IMR-90 (cell line): ENCODE data around the gene BRAF. TPM values are rescaled to one million over a fixed set of nuclear protein-coding genes. Genes with fewer than 3 reads are reported as not detected.

Experiments used
- ATAC-seq: fragments of 200-7000 bp; cut with Tn5 transposase; 2 replicates; pipeline ENCODE4 v1.9.1; 2020; ENCODE audit warnings: low read depth, mild to moderate bottlenecking, moderate library complexity
- BruUV-seq: library from RNA; stranded (reverse); fragments of 400-500 nt; replicated peaks from 2 replicates; lab custom pipeline; 2021; lab: Mats Ljungman, UMichigan
- CTCF ChIA-PET: fragments of 300-600 bp; formaldehyde crosslinking; extraction: SDS; loops from one replicate; lab custom pipeline; 2021; ENCODE audit warnings: antibody characterized with exemption; lab: Yijun Ruan, JAX
- POLR2A ChIA-PET: fragments of 300-600 bp; sonication (Branson Sonifier 250); formaldehyde crosslinking; loops from one replicate; lab custom pipeline; 2022; ENCODE audit warnings: antibody characterized with exemption; ENCODE audit not compliant: unreplicated experiment; lab: Charles Lee
- DNase-seq: peaks from one replicate; pipeline ENCODE4 v3.0.0; 2013
- H2AFZ ChIP-seq: replicated peaks from 2 replicates; pipeline ENCODE3; 2013; ENCODE audit warnings: low read length, mild to moderate bottlenecking; ENCODE audit not compliant: poor library complexity
- H2AK5ac ChIP-seq: 2 replicates; pipeline ENCODE4 v1.6.1; 2013; ENCODE audit warnings: low read depth, low read length, inconsistent platforms
- H2AK9ac ChIP-seq: replicated peaks from 2 replicates; pipeline ENCODE3; 2013; ENCODE audit warnings: mild to moderate bottlenecking, low read depth, low read length, moderate library complexity; ENCODE audit not compliant: poor library complexity
- H2BK120ac ChIP-seq: 2 replicates; pipeline ENCODE4 v1.6.1; 2013; ENCODE audit warnings: low read depth, low read length, inconsistent platforms
- H2BK15ac ChIP-seq: 3 replicates; pipeline ENCODE4 v1.6.1; 2013; ENCODE audit warnings: low read depth, low read length, inconsistent platforms
- H2BK20ac ChIP-seq: 2 replicates; pipeline ENCODE4 v1.6.1; 2013; ENCODE audit warnings: low read depth, mild to moderate bottlenecking, inconsistent platforms, low read length, moderate library complexity
- H2BK5ac ChIP-seq: 2 replicates; pipeline ENCODE4 v1.6.1; 2013; ENCODE audit warnings: mild to moderate bottlenecking, low read depth, low read length, inconsistent platforms; ENCODE audit not compliant: poor library complexity, severe bottlenecking
- H3K14ac ChIP-seq: replicated peaks from 2 replicates; pipeline ENCODE4 v1.6.1; 2013; ENCODE audit warnings: low read depth, low read length, inconsistent platforms
- H3K18ac ChIP-seq: 2 replicates; pipeline ENCODE4 v1.6.1; 2013; ENCODE audit warnings: low read depth, low read length, control low read depth
- H3K23ac ChIP-seq: 2 replicates; pipeline ENCODE4 v1.6.1; 2013; ENCODE audit warnings: low read depth, low read length, inconsistent platforms
- H3K27ac ChIP-seq: 2 replicates; pipeline ENCODE4 v1.5.1; 2013; ENCODE audit warnings: mild to moderate bottlenecking, control low read depth, low read length; ENCODE audit not compliant: insufficient read depth
- H3K27me3 ChIP-seq: 2 replicates; pipeline ENCODE4 v1.6.1; 2013; ENCODE audit warnings: low read length; ENCODE audit not compliant: control insufficient read depth, insufficient read depth
- H3K36me3 ChIP-seq: 2 replicates; pipeline ENCODE4 v1.6.1; 2013; ENCODE audit warnings: low read length, mixed read lengths; ENCODE audit not compliant: control insufficient read depth, insufficient read depth
- H3K4ac ChIP-seq: 2 replicates; pipeline ENCODE4 v1.6.1; 2013; ENCODE audit warnings: low read depth, low read length, inconsistent platforms
- H3K4me1 ChIP-seq: 2 replicates; pipeline ENCODE4 v1.6.1; 2013; ENCODE audit warnings: low read length, mixed read lengths; ENCODE audit not compliant: control insufficient read depth, insufficient read depth
- H3K4me2 ChIP-seq: 2 replicates; pipeline ENCODE4 v1.6.1; 2013; ENCODE audit warnings: low read depth, mild to moderate bottlenecking, control low read depth, low read length, moderate library complexity
- H3K4me3 ChIP-seq: 2 replicates; pipeline ENCODE4 v1.5.1; 2013; ENCODE audit warnings: low read depth, mild to moderate bottlenecking, control low read depth, low read length, moderate library complexity; ENCODE audit not compliant: insufficient read depth
- H3K56ac ChIP-seq: 2 replicates; pipeline ENCODE4 v1.6.1; 2013; ENCODE audit warnings: low read length, inconsistent platforms; ENCODE audit not compliant: insufficient read depth; ENCODE audit errors: extremely low read depth
- H3K79me1 ChIP-seq, 2 experiments: 2 replicates each; pipeline ENCODE4 v1.6.1; 2013; ENCODE audit warnings: low read length in 2 of 2, inconsistent platforms in 1 of 2, low read depth in 1 of 2
- H3K9ac ChIP-seq: 2 replicates; pipeline ENCODE4 v1.6.1; 2013; ENCODE audit warnings: low read depth, low read length, control low read depth
- H3K9me1 ChIP-seq: 2 replicates; pipeline ENCODE4 v1.6.1; 2013; ENCODE audit warnings: low read length, inconsistent platforms; ENCODE audit not compliant: insufficient read depth
- H3K9me3 ChIP-seq: 2 replicates; pipeline ENCODE4 v1.6.1; 2013; ENCODE audit warnings: low read length; ENCODE audit not compliant: control insufficient read depth, insufficient read depth
- H4K20me1 ChIP-seq: 2 replicates; pipeline ENCODE4 v1.6.1; 2013; ENCODE audit warnings: low read length, inconsistent platforms; ENCODE audit not compliant: insufficient read depth
- H4K5ac ChIP-seq: 2 replicates; pipeline ENCODE4 v1.6.1; 2013; ENCODE audit warnings: mild to moderate bottlenecking, low read depth, low read length, control low read depth
- H4K8ac ChIP-seq, 2 experiments: 2 replicates each; pipeline ENCODE4 v1.6.1; 2013; ENCODE audit warnings: low read depth in 2 of 2, low read length in 2 of 2, control low read depth in 1 of 2, inconsistent platforms in 1 of 2
- H4K91ac ChIP-seq: 2 replicates; pipeline ENCODE4 v1.6.1; 2013; ENCODE audit warnings: low read depth, low read length, inconsistent platforms; ENCODE audit not compliant: insufficient read depth
- CEBPB ChIP-seq: IDR thresholded peaks from 2 replicates; pipeline ENCODE4 v1.6.1; 2012; ENCODE audit warnings: low read depth, low read length, improper control_type of control experiment
- CHD1 ChIP-seq: IDR thresholded peaks from 2 replicates; pipeline ENCODE4 v1.6.1; 2012; ENCODE audit warnings: low read depth, low read length, improper control_type of control experiment
- FOS ChIP-seq: fragments of 150-350 bp; IDR thresholded peaks from 2 replicates; pipeline ENCODE4 v1.6.1; 2016; ENCODE audit warnings: low read depth, low read length
- POLR2A ChIP-seq: IDR thresholded peaks from 2 replicates; pipeline ENCODE4 v1.6.1; 2012; ENCODE audit warnings: mild to moderate bottlenecking, low read depth, low read length
- RAD21 ChIP-seq: IDR thresholded peaks from 2 replicates; pipeline ENCODE4 v1.6.1; 2012; ENCODE audit warnings: low read length, improper control_type of control experiment
- RCOR1 ChIP-seq: IDR thresholded peaks from 2 replicates; pipeline ENCODE4 v1.6.1; 2012; ENCODE audit warnings: mild to moderate bottlenecking, low read length, improper control_type of control experiment; ENCODE audit not compliant: insufficient replicate concordance
- WGBS, 2 experiments: methylation state at CpG; one replicate each; pipeline versions ENCODE4 v1.1.5 to v1.1.7; 2013; ENCODE audit warnings: missing lambda C conversion rate in 2 of 2; ENCODE audit not compliant: insufficient read length in 1 of 2; ENCODE audit errors: extremely low coverage in 2 of 2; 5-methylcytosine and 5-hydroxymethylcytosine counted together
- dilution Hi-C: fragments of 300-500 bp; cut with HindIII; formaldehyde crosslinking; loops from one replicate; pipeline ENCODE4 v1.14.3; 2018; ENCODE audit warnings: low sequenced_read_pairs; ENCODE audit not compliant: unreplicated experiment
- in situ Hi-C: fragments of 300-500 bp; cut with MboI; formaldehyde crosslinking; loops from 3 replicates; pipeline ENCODE4 v1.14.3; 2019; ENCODE audit warnings: low sequenced_read_pairs, inconsistent platforms, mixed read lengths
- intact Hi-C: fragments of 100-400 bp; cut with micrococcal nuclease; formaldehyde crosslinking; loops from 2 replicates; pipeline ENCODE4 v1.10.0; 2022
- polyA plus RNA-seq, 3 experiments: library from polyadenylated mRNA; depleted of rRNA; stranded (reverse); fragments of >200 nt; gene quantifications; 2 replicates each; pipeline ENCODE4 v1.2.3, GENCODE V29; 2012; ENCODE audit warnings: low replicate concordance in 1 of 3
- total RNA-seq: library from RNA; depleted of rRNA; stranded (reverse); fragments of >200 nt; gene quantifications from 2 replicates; pipeline ENCODE4 v1.2.3, GENCODE V29; 2012
- TF ChIP-seq, protein P1 (sequence below): conservative IDR thresholded peaks from 2 replicates; pipeline ENCODE4 v1.5.1; 2012; ENCODE audit warnings: mild to moderate bottlenecking, low read depth, low read length, improper control_type of control experiment

The BRAF gene
- total and polyA plus RNA-seq, 2 of the 4 experiments (the other 2 are of a cell fraction): 5.7 to 12.9 TPM

DNA sequence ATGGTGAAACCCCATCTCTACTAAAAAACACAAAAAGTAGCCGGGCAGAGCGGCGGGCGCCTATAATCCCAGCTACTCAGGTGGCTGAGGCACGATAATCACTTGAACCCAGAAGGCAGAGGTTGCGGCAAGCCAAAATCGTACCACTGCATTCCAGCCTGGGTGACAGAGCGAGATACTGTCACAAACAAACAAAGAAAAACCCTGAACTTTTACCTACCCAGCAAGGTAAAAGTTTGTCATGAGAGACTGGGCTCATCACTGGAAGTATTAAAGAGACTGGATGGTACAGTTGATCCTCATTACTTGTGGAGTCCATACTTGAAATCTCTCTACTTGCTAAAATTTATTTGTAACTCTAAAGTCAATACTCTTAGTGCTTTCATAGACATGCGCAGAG, 114.3 kb downstream of the BRAF start:
- POLR2A ChIA-PET: interaction anchor here (0.6 kb wide), 1 partner anchor 21 kb away, joined by 3 read pairs; no protein-coding TSS in a partner anchor
- no peak overlapping the region for H3K18ac ChIP-seq

More for the DNA sequence above, 114.3 kb downstream of the BRAF start:
- Histone ChIP-seq H3K36me3 (no peaks in the 10 kb centered on the region), H3K9me3 (no peaks in the 10 kb centered on the region), H3K4me3 (no peak overlapping the region), H2AK9ac (no peak overlapping the region), H4K91ac (no peak overlapping the region), H3K27ac (no peak overlapping the region), H3K4ac (no peak overlapping the region), H4K20me1 (no peaks in the 10 kb centered on the region; the same call in 1 of the 2 replicates), H3K4me2 (no peak overlapping the region), H3K79me1 (peaks cover 0 to 4% of the 10 kb centered on the region in 2 experiments; a peak in 2 of 4 replicates), H2BK120ac (no peak overlapping the region), H3K9ac (no peak overlapping the region), H3K14ac (no peak overlapping the region), H3K56ac (no peak overlapping the region), H3K4me1 (peaks cover 2% of the 10 kb centered on the region; the same call in 1 of the 2 replicates), H3K9me1 (no peaks in the 10 kb centered on the region), H2BK20ac (no peak overlapping the region), H2AFZ (no peak overlapping the region), H2BK5ac (no peak overlapping the region), H4K8ac (no peak overlapping the region), H2BK15ac (no peak overlapping the region), H2AK5ac (no peak overlapping the region), H4K5ac (no peak overlapping the region), H3K27me3 (no peaks in the 10 kb centered on the region), H3K23ac (no peak overlapping the region)
- no CpG with 5 or more reads among the region's 9 CpGs for WGBS, 2 experiments
- no peak for ATAC-seq
- TF ChIP-seq CEBPB (no peak), CHD1 (no peak), FOS (no peak), RCOR1 (no peak), POLR2A (no peak), RAD21 (no peak)
- TF ChIP-seq, protein P1, sequence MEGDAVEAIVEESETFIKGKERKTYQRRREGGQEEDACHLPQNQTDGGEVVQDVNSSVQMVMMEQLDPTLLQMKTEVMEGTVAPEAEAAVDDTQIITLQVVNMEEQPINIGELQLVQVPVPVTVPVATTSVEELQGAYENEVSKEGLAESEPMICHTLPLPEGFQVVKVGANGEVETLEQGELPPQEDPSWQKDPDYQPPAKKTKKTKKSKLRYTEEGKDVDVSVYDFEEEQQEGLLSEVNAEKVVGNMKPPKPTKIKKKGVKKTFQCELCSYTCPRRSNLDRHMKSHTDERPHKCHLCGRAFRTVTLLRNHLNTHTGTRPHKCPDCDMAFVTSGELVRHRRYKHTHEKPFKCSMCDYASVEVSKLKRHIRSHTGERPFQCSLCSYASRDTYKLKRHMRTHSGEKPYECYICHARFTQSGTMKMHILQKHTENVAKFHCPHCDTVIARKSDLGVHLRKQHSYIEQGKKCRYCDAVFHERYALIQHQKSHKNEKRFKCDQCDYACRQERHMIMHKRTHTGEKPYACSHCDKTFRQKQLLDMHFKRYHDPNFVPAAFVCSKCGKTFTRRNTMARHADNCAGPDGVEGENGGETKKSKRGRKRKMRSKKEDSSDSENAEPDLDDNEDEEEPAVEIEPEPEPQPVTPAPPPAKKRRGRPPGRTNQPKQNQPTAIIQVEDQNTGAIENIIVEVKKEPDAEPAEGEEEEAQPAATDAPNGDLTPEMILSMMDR: no peak
- no peak for DNase-seq
- dilution Hi-C loops (no loop called here), intact Hi-C loops (no loop called here), in situ Hi-C loops (loop anchor here (5.0 to 25.0 kb wide), 3 partner anchors 202 to 844 kb away; partner anchors contain the start of gene MRPS33)
- CTCF ChIA-PET: interaction anchor here (1.0 to 2.7 kb wide), 6 partner anchors 9 to 723 kb away, joined by 3 to 11 read pairs (median 4); partner anchors contain the start of gene BRAF
- no TSS peak for BruUV-seq
